Measurements from ENCODE around the gene ALOX5.
A peak's percentile ranks its signal among the peaks of the same experiment; 100 is the strongest.
"Not testable (repeated sequence)": the region's sequence is repeated elsewhere in the genome, so short reads cannot be mapped to it uniquely, and the experiment has no call there.

Gene ALOX5

GRCh38 chr10:45373576-45374349, at the start of gene ALOX5:
Gene ALOX5, plus strand, starts transcription at chr10:45374216. Its CDS starts 64 bp downstream, at chr10:45374280.
- no peak for DNase-seq

GRCh38 chr10:45325116-45325515, 48.9 kb upstream of the ALOX5 start:
- no peak for DNase-seq

- not testable (repeated sequence) for DNase-seq
These were observed 47.2 kb upstream of the ALOX5 start for GRCh38 chr10:45326864-45327263.

GRCh38 chr10:45331824-45332223, 42.2 kb upstream of the ALOX5 start:
- not testable (repeated sequence) for DNase-seq

GRCh38 chr10:45339894-45340293, 34.1 kb upstream of the ALOX5 start:
- DNase-seq = no peak

GRCh38 chr10:45340420-45340819, 33.6 kb upstream of the ALOX5 start:
- DNase-seq = not testable (repeated sequence)

- not testable (repeated sequence) for DNase-seq
These were observed 27.2 kb upstream of the ALOX5 start for GRCh38 chr10:45346652-45347335.

- not testable (repeated sequence) for DNase-seq
These were observed 26.6 kb upstream of the ALOX5 start for GRCh38 chr10:45347464-45347863.

- not testable (repeated sequence) for DNase-seq
These were observed 25.7 kb upstream of the ALOX5 start for GRCh38 chr10:45348196-45348765.

GRCh38 chr10:45353186-45353585, 20.8 kb upstream of the ALOX5 start:
- peak; percentile 83 for DNase-seq

GRCh38 chr10:45354261-45354660, 19.8 kb upstream of the ALOX5 start:
- peak; percentile 99 for DNase-seq

GRCh38 chr10:45355494-45355893, 18.5 kb upstream of the ALOX5 start:
- no peak for DNase-seq

- not testable (repeated sequence) for DNase-seq
These were observed 15.1 kb upstream of the ALOX5 start for GRCh38 chr10:45358961-45359360.

GRCh38 chr10:45361983-45362799, 11.8 kb upstream of the ALOX5 start:
- DNase-seq = not testable (repeated sequence)

GRCh38 chr10:45367643-45368042, 6.4 kb upstream of the ALOX5 start:
- not testable (repeated sequence) for DNase-seq

GRCh38 chr10:45368181-45368580, 5.8 kb upstream of the ALOX5 start:
- DNase-seq = no peak

GRCh38 chr10:45370202-45370955, 3.6 kb upstream of the ALOX5 start:
- peak; percentile 34 for DNase-seq

- DNase-seq = peak; percentile 44
These were observed 2.5 kb upstream of the ALOX5 start for GRCh38 chr10:45371560-45371959.

GRCh38 chr10:45372251-45372951, 1.6 kb upstream of the ALOX5 start:
- DNase-seq = no peak

- DNase-seq = no peak
These were observed 927 bp upstream of the ALOX5 start for GRCh38 chr10:45373003-45373575.
